Measurements from ENCODE around the gene CLSTN1.

The CLSTN1 gene

GRCh38 chr1:9710037-9710436, 113.7 kb downstream of the CLSTN1 start:
- no peak for DNase-seq

- DNase-seq, result no peak
Measured at GRCh38 chr1:9706178-9706577, 117.6 kb downstream of the CLSTN1 start.

GRCh38 chr1:9705337-9706093, 118.2 kb downstream of the CLSTN1 start:
- DNase-seq, result no peak

- no peak for DNase-seq
Measured at GRCh38 chr1:9703681-9704080, 120.1 kb downstream of the CLSTN1 start.

- no peak for DNase-seq
Measured at GRCh38 chr1:9703165-9703509, 120.6 kb downstream of the CLSTN1 start.

- no peak for DNase-seq
Measured at GRCh38 chr1:9701665-9702064, 122.1 kb downstream of the CLSTN1 start.

GRCh38 chr1:9700340-9700739, 123.4 kb downstream of the CLSTN1 start:
- no peak for DNase-seq

GRCh38 chr1:9699361-9699760, 124.4 kb downstream of the CLSTN1 start:
- peak; percentile 4 for DNase-seq

GRCh38 chr1:9696793-9697192, 127.0 kb downstream of the CLSTN1 start:
- DNase-seq, result no peak

GRCh38 chr1:9691691-9692090, 132.1 kb downstream of the CLSTN1 start:
- DNase-seq, result no peak

- no peak for DNase-seq
Measured at GRCh38 chr1:9691108-9691445, 132.7 kb downstream of the CLSTN1 start.

GRCh38 chr1:9690440-9691107, 133.2 kb downstream of the CLSTN1 start:
- no peak for DNase-seq

- DNase-seq, result peak; percentile 41
Measured at GRCh38 chr1:9689971-9690381, 133.8 kb downstream of the CLSTN1 start.

GRCh38 chr1:9689011-9689706, 134.6 kb downstream of the CLSTN1 start:
- DNase-seq, result peak; percentile 78

GRCh38 chr1:9688599-9688998, 135.2 kb downstream of the CLSTN1 start:
- no peak for DNase-seq

- DNase-seq, result peak; percentile 33
Measured at GRCh38 chr1:9687874-9688582, 135.7 kb downstream of the CLSTN1 start.

GRCh38 chr1:9687120-9687873, 136.5 kb downstream of the CLSTN1 start:
- peak; percentile 73 for DNase-seq

- no peak for DNase-seq
Measured at GRCh38 chr1:9684801-9685200, 139.0 kb downstream of the CLSTN1 start.

- no peak for DNase-seq
Measured at GRCh38 chr1:9680828-9681227, 142.9 kb downstream of the CLSTN1 start.

- DNase-seq, result no peak
Measured at GRCh38 chr1:9680091-9680490, 143.7 kb downstream of the CLSTN1 start.
